ENCODE data around the gene SPSB2.
A peak's percentile ranks its signal among the peaks of the same experiment; 100 is the strongest.

The SPSB2 gene

DNA sequence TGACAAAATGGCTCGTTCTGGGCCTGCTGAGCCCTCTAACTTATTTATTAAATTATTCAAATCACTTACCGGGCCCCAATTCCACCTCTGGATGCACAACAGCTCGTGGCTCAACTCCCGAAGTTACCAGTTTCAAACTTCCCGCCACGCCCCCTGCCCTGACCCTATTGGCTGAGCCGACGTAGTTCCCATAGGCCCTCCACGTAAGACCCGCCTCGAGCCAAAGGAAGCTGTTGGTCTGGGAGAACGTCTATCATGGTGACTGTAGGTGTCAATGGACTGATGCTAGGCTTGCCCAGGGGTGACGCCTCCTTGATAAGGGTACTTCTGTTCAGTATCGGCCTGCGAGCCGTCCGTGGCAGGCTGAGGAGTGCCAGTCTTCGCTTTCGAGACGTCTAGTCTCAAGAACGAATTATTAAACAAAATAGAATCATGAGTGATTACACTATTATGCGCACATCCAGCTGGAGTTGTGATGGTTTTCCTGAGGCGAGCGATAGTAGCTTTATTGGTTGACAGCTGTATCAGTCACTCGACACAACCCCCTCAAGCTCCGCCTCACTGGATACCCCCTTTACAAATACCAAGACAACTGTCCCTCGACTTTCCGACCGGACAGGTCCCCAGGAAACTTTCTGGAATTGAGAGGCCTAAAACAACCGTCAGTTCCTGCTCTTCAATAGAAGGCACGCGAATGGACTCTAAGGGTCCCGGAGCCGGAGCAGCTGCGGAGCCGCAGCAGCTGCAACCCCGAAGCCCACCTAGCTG lies 21.8 kb downstream of the SPSB2 start, which contains the start of gene CDCA3:
Gene CDCA3 (minus strand): TSS at position 134 of the 768 bp plus-strand sequence. CDS start 334 bp downstream, outside the sequence.
- DNase-seq (ENCODE audit: low spot score), result peak; percentile 100

DNA sequence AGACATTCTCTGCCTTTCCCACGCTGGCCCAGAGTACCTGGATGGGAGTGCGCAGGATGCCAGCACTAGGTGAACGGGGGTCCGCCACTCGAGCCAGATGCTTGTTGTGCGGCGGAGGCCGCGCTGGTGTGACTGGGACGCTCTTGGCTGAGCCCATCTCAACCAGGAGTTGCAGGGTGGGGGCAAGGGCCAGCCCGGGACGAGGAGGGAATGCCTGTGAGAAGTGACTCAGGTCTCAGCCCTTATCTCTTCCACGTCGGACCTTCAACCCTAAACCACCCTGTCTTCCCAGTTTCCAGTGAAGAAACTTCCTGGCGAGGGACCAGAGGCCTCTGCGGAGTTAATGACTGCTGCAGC lies 22.3 kb downstream of the SPSB2 start:
- DNase-seq (ENCODE audit: low spot score), result no peak

DNA sequence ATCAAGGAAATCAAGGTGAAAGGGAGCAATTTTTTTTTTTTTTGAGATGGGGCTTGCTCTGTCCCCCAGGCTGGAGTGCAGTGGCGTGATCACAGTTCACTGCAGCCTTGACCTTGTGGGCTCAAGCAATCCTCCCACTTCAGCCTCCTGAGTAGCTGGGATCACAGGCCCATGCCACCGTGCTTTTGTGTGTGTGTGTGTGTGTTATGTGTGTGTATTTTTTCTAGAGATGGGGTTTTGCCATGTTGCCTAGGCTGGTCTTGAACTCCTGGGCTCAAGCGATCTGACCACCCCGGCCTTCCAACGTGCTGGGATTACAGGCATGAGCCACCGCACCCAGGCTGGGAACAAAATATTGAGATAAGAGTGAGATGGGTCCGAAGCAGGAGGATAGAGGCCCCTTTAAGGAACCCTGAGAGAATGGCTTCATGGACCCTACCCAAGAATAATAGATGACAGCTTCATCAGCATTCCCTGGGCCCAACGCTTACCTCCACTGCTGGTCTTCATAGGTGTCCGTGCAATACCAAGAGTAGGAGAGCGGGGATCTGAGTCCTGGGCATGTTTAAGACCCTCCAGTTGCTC lies 23.0 kb downstream of the SPSB2 start:
- DNase-seq (ENCODE audit: low spot score), result no peak

DNA sequence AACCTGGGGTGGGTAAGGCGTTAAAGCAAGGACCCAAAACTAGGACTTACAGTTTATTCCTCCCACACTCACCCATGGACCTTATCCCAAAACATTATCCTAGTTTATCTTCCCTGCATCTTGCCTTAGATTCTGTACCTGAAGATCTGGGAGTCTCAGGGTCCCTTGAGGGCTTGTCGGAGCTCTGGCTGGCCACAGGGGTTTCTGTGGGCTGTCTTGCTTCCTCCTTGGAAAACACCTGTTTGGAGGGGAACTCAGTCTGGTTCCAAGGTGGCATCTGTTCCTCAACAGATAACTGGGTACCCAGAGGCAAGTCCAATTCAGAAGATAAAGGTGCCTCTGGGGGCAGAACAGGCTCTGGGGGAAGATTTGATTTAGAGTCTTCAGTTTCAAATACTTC lies 23.7 kb downstream of the SPSB2 start:
- DNase-seq (ENCODE audit: low spot score), result no peak

DNA sequence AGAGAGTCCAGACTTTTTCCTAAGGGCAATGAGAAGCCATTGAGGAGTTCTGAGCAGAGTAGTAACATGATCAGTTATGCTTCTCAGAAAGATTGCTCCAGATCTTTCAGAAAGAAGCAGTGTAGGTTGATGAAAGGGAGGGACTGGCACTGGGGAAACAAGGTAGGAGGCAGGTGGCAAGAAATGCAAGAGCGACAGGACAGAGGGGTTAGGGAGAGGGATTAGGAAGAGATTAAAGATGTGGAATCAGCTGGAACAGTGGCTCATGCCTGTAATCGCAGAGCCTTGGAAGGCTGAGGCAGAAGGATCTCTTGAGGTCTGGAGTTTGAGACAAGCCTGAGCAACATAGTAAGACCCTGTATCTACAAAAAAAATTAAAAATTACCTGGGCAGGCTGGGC lies 25.4 kb downstream of the SPSB2 start:
- DNase-seq (ENCODE audit: low spot score), result no peak

DNA sequence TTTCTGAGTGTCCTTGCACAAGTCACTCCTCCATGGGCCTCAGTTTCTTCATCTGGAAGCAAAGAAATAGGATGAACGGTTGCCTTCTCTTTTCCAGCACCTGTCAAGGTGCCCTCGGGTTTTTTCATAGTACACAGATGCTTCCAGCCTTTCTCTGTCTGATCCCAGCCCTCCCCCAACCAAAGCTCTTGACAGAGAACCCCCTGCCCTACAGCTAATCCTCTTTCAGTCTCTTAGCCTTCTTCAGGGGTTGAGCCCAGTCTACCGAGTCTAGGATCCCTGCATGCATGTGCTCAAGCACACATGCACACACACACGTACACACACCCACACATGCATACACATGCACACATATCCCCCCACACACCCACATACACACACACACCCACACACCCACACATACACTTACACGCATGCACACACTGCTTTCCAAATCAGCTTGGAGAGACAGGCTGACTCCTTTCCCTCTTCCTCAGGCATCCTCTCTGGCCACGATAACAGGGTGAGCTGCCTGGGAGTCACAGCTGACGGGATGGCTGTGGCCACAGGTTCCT lies 26.7 kb downstream of the SPSB2 start:
- DNase-seq (ENCODE audit: low spot score), result no peak

DNA sequence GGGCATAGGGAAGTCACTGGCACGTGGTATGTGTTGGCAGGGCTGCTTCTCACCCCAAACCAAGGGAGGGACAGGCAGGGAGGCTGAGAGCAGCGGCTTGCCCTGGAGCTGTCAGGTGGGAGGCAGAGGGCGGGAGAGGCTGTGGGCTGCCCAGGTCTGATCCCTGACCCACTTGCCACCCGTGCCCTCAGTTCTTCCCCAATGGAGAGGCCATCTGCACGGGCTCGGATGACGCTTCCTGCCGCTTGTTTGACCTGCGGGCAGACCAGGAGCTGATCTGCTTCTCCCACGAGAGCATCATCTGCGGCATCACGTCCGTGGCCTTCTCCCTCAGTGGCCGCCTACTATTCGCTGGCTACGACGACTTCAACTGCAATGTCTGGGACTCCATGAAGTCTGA lies 27.7 kb downstream of the SPSB2 start:
- no peak for DNase-seq (ENCODE audit: low spot score)

DNA sequence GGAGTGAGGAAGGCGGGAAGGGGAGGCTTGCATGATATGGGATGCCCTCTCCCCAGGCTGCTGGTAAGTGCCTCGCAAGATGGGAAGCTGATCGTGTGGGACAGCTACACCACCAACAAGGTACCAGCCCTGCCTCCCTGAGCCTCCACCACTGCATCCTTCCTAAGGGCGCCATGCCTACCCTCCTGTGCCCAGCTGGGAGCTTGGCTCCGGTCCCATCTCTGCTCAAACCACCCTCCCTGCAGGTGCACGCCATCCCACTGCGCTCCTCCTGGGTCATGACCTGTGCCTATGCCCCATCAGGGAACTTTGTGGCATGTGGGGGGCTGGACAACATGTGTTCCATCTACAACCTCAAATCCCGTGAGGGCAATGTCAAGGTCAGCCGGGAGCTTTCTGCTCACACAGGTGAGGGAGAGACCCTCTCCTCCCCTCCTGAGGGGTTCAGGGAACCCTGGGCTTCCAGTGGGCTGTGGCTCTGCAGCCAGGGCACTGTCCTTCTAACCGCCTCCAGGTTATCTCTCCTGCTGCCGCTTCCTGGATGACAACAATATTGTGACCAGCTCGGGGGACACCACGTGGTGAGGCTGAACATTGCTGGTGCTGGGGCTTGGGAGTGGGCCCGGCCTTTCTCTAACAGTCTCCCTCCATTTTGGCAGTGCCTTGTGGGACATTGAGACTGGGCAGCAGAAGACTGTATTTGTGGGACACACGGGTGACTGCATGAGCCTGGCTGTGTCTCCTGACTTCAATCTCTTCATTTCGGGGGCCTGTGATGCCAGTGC lies 29.8 kb downstream of the SPSB2 start:
- DNase-seq (ENCODE audit: low spot score), result no peak

DNA sequence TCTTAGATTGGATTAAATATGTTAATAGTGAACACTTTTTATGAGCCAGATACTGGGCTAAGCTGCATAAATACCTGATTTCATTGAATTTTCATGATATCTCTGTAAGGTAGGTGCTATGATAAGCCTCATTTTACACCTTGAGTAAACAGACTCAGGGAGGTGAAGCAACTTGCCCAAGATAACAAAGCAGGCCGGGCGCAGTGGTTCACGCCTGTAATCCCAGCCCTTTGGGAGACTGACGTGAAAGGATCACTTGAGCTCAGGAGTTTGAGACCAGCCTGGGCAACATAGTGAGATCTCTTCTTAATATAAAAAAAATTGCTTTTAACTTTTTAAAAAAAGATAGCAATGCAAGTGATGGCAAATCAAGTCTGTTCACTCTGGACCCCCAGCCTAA lies 31.0 kb downstream of the SPSB2 start:
- no peak for DNase-seq (ENCODE audit: low spot score)

DNA sequence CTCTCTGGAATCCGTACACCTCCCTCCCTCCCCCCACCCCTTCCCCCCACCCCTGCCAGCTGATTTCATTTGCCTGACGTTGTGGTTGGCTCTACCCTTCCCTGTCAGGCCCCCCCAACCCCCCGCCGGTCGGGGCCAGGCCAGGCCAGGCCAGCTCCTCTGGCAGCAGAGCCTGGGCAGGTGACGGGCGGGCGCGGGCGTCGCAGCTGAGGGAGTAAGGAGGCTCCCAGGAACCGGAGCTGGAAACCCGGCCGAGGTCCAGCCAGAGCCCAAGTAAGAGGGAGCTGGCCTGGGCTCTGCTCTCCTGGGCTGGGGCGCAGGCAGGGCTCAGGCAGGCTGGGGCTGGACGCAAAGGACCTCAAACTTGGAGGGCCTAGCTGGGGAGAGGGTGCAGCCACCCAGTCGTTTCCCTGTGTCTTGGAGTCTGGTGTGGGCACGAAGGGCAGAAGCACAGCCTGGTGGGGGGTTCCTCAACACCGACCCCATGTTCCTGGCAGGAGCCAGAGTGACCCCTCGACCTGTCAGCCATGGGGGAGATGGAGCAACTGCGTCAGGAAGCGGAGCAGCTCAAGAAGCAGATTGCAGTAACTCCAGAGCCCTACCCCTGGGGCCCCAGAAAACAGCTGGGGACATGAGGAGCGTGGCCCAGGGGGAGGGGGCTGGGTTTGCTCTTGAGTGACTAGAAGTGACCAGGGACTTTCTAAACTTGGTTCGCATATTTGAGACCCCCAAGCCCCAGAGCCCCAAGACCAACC lies 32.2 kb downstream of the SPSB2 start, which contains the start of gene GNB3:
Gene GNB3 (plus strand): TSS at position 165 of the 755 bp plus-strand sequence. CDS start 363 bp downstream, at position 528.
- DNase-seq (ENCODE audit: low spot score), result no peak

DNA sequence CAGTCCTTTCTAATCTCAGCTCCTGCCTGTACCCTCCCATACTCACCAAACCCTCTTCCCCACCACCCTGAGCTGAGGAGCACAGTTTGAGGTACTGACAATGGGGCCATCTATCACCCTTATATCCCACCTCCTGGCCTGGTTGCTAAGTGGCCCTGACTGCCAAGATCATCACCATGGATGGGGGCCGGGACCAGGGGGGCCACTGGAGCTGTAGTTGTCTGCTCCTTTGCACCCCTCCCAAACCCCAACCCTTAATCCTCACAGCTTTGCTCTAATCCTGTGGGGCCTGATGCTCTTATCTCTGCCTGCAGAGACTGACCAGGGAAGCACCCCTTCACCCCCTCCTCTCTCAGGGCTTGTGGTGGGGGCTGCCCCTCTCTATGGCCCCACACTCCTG lies 32.8 kb downstream of the SPSB2 start:
- no peak for DNase-seq (ENCODE audit: low spot score)

DNA sequence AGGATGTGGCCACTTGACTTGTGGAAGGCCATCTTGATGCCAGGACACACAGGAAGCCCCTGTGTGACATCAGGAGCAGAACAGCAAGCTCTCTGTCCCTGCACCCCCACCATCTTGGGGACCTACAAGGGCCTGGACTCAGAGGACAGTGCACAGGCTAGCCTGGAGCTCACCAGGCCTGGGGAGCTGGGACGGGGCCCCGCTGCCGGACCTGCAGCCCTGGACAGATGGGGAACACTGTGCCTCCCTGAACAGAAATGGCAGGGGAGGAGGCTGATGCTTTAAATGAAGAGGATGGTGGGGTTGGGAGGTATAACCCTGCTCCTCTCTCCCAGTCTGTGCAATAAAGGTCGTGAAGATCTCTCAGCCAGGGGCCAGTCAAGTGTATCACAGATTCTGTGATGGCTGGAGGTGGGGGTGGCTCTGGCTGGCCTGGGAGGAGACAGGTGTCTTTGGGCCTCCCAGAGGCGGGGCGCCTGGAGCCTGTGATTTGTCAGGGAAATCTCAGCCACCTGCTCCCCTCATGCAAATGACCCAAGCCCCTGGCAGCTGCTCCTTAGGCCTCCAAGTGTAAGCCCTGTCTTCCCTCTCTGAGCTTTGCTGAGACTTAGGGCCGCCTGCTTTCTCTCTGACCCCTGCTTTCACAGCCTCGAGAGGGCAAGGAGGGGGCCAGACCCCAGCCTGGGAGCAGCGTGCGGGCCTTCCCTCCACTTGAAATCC lies 33.5 kb downstream of the SPSB2 start:
- DNase-seq (ENCODE audit: low spot score), result peak; percentile 97

DNA sequence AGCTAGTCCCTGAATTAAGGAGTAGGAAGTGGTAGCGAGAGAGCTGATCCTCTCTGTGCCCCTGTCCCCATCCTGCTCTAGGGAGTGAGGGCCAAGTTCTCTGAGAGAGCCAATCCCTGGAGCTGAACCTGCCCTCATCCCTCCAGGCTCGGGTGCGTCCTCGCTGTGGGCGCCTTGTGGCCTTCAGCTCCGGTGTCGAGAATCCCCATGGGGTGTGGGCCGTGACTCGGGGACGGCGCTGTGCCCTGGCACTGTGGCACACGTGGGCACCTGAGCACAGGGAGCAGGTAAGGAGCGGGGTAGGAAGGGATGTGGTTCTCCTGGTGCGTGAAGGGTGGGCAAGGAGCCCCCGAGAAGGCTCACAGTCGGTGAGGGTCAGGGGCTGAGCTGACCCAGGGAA lies 34.2 kb downstream of the SPSB2 start:
- DNase-seq (ENCODE audit: low spot score), result no peak

DNA sequence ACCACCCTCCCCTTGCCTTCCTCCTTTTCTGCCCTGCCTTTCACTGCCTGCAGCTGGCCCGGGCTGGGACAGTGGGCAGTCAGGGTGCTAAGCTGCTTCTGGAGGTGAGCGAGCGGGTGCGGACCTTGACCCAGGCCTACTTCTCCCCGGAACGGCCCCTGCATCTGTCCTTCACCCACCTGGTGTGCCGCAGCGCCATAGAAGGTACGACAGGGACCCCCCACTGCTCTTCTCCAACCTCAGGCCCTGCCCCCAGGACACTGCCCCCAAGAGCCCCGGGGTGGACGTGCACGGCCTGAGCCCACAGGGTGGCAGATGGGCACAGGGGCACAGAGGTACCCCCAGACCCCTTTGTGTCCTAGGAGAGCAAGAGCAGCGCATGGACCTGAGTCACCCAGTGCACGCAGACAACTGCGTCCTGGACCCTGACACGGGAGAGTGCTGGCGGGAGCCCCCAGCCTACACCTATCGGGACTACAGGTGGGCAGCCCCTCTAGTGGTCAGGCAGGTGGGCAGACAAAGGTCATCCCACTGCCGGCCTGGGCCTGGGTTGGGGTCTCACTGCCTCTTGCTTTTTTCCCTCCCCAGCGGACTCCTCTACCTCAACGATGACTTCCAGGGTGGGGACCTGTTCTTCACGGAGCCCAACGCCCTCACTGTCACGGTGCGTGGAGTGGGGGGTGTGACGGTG lies 35.6 kb downstream of the SPSB2 start:
- DNase-seq (ENCODE audit: low spot score), result no peak

DNA sequence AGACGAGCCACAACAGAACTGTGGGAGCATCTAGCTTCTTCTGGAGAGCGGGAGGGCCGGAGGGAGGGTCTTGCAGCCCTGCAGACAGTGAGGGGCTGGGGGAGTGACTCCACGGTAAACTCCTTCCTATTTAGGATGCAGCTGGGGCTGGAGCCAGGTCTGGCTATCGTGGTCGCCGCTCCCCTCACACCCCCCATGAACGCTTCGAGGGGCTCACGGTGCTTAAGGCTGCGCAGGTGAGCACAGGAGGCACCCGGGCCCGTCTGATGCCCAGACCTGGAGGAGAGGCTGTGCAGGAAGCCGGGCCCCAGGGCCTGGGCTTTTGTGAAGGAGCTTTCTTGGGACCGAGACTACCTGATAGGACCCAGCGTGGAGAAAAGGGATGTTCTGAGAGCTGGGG lies 36.3 kb downstream of the SPSB2 start:
- no peak for DNase-seq (ENCODE audit: low spot score)

DNA sequence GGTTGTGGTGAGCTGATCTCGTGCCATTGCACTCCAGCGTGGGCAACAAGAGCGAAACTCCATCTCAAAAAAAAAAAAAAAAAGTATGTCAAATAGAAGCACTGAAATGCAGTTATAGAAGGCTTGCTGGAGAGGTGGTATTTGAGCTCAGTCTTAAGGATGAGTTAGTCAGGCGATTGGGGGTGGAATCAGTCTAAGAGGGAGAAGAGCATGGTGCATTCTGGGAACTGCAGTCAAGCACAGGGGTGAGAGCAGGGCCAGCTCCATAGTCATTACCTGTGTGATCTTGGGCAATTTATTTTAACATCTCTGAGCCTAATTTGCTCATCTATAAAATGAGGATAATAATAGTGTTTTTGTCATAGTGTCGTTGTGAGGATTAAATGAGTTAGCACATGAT lies 38.2 kb downstream of the SPSB2 start:
- DNase-seq (ENCODE audit: low spot score), result no peak

DNA sequence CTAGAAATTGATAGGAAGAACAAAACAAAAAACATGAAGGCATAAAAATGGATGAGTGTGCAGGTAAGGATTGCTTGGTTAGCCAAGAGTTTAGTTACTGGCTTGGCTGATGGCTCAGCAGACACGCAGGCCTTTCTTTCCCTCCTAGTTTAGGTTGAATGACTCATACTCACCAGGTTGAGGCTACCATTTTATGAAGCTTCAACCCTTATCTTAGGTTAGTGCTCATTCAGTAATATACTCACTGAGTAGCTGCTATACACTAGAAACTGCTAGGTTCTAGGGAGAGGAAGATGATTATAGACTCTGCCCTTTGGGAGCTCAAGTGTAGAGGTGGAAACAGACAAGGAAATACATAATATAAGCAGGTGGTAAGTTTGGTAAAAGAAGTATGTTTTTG lies 38.8 kb downstream of the SPSB2 start:
- no peak for DNase-seq (ENCODE audit: low spot score)

DNA sequence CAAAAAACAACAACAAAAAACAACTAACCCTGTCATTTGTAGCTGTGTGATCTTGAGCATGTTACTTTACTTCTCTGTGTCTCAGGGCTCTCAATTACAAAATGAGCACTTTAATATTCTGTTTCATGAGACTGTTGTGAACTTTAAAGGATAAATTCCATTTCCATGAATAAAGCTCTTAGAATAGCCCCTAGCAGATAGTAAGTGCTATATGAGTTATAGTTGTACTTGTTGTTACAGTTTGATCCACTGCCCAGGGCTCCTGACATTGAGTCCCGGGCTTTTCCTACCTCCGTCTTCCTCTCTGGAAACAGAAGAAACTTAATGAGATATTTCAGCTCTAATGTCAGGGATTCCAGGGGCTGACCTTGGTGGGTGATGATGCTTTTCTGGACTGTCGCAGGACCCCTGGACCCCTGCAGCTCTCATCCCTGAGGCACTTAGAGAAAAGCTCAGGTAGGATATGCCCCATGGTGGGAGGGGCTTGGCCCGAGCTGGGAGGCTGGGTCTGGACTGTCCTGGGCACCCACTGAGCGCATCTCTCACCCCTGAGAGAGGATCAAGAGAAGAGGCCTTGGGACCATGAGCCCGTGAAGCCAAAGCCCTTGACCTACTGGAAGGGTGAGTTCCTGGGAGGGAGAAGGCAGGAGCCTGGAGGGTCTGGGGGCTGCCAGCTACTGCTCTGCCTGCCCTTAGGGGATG lies 39.8 kb downstream of the SPSB2 start:
- no peak for DNase-seq (ENCODE audit: low spot score)

DNA sequence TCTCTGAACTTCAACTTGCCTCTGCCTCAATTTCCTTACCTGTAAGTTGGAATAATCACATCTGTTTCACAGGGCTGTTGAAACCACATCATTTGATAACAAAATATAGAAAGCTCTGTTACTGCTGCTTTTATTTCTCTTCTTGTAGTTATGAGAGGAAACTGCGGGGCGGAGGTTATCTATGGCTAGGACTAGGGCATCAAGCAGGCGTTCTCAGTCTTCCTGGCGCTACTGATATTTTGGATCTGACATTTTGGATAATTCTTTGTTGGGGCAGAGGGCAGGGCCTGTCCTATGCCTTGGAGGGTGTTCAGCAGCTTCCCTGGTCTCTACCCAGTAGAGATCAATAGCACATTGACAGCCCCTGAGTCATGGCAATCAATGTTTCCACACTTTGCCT lies 41.0 kb downstream of the SPSB2 start:
- DNase-seq (ENCODE audit: low spot score), result no peak

DNA sequence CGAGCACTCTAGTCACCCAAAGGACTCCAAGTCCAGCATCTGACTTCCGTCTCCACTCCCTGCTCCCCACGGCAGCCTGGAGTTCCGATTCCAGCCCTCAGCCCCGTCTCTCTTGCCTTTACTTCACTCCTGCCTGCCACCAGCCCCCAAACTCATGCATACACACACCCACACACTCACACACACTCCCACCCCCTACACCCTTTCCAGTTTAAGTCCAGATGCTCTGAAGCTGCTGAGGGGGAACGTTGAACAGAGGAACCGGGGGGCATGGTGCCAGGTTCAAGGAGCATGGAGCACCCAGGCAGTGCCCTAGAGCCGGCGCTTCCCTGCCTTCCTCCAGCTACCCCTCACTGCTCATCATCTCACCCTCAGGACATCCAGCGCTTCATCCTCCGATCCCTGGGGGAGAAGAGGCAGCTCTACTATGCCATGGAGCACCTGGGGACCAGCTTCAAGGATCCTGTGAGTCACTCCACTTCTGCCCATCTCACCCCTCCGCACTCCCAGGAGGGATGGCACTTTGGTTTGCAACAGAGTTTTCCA lies 41.6 kb downstream of the SPSB2 start:
- no peak for DNase-seq (ENCODE audit: low spot score)

Measured in NAMALWA (cell line).